MM.1S (cell line): Measurements from ENCODE around the gene CA10.

ENCODE experiments used
- EZH2phosphoT487 ChIP-seq: fragments of 300-600 bp; sonication (generic); IDR thresholded peaks from 2 replicates; pipeline ENCODE4 v1.6.1; 2018; ENCODE audit warnings: antibody characterized with exemption, low read length
- TF ChIP-seq, protein P1 (sequence below): fragments of 300-600 bp; sonication (generic); IDR thresholded peaks from 2 replicates; pipeline ENCODE4 v1.5.1; 2016; ENCODE audit warnings: antibody characterized with exemption, low read length, mixed read lengths

DNA sequence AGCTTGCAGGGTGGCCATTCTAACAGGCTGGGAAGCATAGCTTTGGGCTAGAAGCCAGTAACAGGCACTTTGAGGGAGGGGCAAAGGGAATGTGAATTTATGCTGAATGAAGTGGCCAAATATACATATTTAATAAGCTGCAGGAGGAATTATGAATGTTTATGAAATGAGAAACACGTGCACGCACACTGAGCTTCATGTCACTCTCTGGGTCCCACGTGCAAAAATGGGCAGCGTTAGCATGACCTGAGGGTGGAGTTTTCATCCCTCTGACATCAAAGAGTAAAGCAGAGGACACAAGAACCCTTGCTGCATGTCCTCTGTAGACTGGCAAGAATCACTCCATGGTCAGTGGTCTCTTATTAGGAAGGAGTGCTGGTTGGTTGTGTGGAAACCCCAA is 561.2 kb downstream of the CA10 start:
- TF ChIP-seq, protein P1, sequence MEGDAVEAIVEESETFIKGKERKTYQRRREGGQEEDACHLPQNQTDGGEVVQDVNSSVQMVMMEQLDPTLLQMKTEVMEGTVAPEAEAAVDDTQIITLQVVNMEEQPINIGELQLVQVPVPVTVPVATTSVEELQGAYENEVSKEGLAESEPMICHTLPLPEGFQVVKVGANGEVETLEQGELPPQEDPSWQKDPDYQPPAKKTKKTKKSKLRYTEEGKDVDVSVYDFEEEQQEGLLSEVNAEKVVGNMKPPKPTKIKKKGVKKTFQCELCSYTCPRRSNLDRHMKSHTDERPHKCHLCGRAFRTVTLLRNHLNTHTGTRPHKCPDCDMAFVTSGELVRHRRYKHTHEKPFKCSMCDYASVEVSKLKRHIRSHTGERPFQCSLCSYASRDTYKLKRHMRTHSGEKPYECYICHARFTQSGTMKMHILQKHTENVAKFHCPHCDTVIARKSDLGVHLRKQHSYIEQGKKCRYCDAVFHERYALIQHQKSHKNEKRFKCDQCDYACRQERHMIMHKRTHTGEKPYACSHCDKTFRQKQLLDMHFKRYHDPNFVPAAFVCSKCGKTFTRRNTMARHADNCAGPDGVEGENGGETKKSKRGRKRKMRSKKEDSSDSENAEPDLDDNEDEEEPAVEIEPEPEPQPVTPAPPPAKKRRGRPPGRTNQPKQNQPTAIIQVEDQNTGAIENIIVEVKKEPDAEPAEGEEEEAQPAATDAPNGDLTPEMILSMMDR: no peak
- TF ChIP-seq EZH2phosphoT487: no peak
